HG03571 (cell line): ENCODE measurements around the gene VWA1.
"Not testable (repeated sequence)": the region's sequence is repeated elsewhere in the genome, so short reads cannot be mapped to it uniquely, and the experiment has no call there.

ENCODE experiments used
- ATAC-seq: cut with Tn5 transposase; IDR thresholded peaks from one replicate; pipeline ENCODE4 v1.9.1; 2021; ENCODE audit not compliant: unreplicated experiment

The VWA1 gene

DNA sequence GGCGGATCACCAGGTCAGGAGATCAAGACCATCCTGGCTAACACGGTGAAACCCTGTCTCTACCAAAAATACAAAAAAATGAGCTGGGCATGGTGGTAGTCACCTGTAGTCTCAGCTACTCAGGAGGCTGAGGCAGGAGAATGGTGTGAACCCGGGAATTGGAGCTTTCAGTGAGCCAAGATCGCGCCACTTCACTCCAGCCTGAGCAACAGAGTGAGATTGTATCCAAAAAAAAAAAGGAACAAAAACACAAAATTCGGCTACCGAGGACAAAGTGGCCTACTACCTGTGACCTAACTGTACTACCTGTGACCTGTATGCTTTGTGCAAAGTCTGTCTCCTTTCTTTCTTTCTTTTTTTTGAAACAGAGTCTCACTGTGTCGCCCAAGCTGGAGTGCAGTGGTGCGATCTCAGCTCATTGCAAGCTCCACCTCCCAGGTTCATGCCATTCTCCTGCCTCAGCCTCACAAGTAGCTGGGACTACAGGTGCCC is 32.5 kb upstream of the VWA1 start:
- not testable (repeated sequence) for ATAC-seq

DNA sequence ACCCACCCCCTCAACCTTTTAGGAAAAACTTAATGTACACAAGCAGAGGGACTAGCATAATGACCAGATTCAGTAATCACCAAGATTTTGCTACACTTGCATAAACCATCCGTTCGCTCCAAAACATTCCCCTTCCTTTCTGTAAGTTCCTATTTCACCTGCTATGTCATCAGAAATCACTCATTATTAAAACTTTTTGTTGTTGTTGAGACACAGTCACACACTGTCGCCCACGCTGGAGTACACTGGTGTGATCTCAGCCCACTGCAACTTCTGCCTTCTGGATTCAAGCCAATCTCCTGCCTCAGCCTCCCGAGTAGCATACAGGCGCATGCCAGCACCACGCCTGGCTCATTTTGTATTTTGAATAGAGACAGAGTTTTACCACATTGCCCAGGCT is 31.8 kb upstream of the VWA1 start:
- no peak for ATAC-seq

DNA sequence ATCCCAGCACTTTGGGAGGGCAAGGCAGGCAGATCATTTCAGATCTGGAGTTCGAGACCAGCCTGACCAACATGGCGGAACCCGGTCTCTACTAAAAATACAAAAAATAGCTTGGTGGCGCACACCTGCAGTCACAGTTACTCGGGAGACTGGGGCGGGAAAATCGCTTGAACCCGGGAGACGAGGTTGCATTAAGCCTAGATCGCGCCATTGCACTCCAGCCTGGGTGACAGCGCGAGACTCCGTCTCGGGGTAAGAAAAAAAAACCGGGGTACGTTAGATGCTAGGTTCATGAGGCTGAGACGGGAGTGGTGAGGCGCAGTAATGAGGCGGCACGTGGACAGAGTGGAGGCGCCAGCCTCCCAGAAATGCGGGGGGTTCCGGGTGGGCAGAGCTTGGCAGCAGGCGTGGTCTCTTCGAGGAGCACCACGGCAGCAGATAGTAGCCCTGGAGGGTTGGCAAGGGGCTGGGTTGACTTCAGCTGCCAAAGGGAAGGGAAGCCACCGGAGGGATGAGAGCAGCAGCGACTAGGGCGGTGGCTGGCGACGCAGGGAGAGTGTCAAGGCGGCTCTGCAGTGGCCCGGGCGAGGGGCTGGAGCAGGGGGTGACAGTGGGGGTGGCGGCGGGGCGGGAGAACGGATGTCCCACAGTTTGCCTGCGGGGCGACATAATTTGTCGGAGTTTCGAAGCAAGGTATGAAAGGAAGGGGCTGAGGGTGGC is 29.2 kb upstream of the VWA1 start:
- no peak for ATAC-seq

DNA sequence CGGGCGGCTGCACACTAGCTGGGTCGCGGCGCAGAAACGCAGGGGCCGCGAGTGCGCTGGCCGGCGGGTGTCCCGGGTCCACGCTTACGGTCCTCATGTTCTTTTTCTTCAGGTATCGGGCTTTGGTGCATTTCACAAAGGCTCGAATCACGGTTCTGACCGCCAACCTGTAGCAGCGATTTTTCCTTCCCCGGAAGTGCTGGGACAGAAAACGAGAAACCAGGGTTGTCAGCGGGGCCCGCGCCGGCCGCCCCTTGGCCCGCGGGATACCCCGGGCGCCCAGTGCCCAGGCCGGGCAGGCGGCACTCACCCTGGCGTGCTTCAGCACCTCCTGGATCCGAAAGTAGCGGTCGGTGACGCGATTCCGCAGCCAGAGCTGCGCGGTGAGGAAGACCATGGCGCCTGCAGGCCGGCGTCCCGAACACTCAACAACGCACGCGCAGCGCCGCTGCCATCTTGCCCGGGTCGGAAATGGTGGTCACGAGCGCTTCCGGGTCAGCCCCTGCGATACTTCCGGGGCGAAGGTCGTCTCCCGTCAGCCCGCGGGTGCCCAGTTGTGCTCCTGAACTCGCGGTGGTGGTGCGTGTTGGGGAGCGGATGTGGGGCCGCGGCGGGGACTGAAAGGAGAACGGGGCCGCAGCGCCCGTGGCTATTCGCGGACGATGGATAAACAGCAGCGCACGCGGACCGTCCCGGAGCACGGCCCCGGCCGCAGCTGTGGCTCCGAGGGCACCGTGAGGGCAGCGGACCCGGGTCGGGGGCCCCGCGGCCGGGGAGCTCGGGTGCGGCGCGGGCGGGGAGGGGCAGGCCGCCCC is 28.5 kb upstream of the VWA1 start, which contains the start of gene MRPL20:
Gene MRPL20 (minus strand): TSS at position 473 of the 815 bp plus-strand sequence. CDS start 76 bp downstream, at position 397.
- ATAC-seq: peak; percentile 78

DNA sequence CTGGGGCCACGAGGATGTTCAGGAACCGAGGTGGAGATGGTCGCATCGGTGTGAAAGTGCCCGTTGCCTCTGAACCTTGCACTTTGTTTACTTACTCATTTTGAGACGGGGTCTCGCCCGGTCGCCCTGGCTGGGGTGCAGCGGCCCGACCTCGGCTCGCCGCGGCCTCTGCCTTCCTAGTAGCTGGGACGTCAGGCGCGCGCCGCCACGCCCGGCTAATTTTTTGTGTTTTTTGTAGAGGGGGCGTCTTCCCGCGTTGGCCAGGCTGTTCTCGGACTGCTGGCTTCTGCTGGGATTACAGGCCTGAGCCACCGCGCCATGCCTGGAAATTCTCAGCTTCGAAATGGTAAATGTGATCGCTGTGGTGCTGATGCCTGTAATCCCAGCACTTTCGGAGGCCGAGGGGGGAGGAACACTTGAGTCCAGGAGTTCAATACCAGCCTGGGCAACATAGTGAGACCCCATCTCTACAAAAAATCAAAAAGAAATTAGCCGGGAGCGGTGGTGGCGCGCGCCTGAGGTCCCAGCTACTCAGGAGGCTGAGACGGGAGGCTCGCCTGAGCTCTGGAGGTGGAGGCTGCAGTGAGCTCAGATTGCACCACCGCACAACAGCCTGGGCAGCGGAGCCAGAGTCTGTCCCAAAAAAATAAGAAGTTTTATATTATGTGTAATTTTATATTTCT is 27.7 kb upstream of the VWA1 start:
- peak; percentile 22 for ATAC-seq

DNA sequence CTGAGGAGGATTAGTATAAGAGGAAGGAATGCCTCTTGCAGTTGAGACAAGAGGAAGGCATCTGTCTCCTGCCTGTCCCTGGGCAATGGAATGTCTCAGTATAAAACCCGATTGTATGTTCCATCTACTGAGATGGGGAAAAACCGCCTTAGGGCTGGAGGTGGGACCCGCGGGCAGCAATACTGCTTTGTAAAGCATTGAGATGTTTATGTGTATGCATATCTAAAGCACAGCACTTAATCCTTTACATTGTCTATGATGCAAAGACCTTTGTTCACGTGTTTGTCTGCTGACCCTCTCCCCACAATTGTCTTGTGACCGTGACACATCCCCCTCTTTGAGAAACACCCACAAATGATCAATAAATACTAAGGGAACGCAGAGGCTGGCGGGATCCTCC is 25.3 kb upstream of the VWA1 start:
- ATAC-seq: not testable (repeated sequence)

DNA sequence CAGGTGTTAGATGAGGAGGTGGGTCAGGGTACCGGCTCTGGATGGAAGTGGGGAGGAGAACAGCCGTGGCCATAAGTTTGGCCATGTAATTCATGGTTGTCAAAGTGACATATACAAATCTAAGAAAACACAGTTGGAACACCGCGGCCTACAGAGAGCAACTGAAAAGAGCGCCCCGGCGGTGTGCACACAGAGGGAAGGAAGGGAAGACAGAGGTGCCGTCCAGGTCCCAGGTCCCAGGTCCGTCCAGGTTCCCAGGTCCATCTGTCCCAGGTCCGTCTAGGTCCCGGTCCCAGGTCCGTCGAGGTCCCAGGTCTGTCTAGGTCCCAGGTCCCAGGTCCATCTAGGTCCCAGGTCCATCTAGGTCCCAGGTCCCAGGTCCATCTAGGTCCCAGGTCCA is 23.9 kb upstream of the VWA1 start:
- ATAC-seq: no peak

DNA sequence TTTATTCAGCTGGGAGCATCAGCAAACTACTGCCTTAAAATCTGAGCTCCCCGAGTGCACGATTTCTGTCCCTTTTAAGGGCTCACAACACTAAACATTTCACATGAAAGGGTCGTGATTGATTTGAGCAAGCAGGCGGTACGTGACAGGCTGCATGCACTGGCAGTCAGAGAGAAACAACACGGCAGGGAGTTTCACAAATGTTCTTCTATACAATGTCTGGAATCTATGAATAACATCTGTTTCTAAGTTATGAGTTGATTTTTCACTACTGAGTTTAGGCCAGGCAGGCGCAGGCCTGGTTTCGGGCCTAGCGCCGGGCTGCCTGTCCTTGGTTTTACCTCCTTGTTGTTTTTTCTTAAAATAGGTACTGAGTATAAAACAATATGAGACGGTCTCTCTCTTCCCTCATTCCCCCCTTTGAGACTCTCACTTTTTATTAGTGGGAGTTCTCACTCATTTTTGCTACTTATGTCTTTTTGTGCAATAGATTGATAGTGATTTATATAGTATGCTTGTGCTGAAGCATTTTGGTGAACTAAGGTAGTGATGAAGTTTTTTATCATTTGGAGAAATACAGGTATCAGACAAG is 23.1 kb upstream of the VWA1 start:
- ATAC-seq: not testable (repeated sequence)

DNA sequence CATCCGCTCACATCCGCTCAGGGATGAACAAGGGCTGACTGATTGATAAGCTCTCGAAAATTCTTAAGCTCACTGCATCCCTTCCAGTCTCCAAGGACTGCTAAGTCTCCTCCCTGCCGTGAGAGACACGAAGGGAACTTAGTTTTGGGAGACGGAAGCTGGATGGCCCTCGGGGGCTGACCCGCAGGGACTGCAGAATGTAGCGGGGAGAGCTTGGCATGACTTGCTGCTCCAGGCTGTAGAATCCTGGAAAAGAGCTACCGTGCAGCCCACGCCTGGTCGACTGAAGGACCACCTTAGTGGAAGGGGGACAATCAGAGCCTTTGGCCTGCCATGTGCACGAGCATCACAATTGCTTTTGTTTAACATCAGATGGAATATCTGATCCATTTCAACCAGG is 19.7 kb upstream of the VWA1 start:
- no peak for ATAC-seq

DNA sequence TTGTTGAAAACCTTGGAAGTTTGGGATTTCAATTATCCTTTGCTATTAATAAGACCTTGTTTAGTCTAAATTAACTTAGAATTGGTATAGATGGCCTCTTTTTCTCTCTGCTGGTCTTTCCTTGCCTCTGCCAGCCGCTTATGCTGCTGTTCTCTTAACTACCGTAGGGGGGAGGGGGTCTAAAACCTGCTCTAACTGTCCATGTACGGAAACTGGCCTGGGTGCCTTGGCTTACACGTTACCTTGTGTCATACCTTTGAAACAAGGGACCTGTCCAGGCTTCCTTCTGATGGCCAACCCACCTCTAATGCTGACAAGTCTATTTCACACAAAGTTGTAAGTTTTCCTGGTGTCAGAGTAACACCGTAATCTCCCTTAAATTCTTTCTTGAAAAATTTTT is 18.1 kb upstream of the VWA1 start:
- not testable (repeated sequence) for ATAC-seq

DNA sequence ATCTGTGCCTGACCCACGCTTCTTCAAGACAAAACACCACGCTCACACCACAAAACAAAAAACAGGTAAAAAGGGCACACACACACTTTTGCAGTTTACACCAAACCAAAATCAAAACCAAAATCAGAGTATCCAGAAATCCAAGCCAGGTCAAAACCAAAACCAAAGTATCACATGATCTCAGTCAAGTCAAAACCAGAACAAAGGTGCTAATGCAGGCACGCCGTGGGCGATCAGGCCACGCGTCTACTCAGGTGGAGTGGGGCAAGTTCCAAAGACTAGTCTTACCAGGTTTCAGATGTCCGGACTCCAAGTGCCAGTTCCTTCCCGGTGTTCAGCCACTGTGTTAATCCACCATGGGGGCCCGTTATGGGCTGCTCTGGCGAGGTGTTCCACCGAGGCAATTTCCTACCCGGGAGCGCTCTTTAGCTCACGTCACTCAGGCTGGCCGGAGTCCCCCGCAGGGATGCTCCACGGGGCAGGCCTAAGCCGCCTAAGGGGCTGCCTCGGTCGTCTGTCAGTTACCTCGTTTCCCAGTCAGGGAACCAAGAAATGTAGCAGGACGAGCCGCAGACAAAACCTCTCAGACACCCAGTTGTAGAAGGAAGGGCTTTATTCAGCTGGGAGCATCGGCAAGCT is 17.5 kb upstream of the VWA1 start:
- not testable (repeated sequence) for ATAC-seq

DNA sequence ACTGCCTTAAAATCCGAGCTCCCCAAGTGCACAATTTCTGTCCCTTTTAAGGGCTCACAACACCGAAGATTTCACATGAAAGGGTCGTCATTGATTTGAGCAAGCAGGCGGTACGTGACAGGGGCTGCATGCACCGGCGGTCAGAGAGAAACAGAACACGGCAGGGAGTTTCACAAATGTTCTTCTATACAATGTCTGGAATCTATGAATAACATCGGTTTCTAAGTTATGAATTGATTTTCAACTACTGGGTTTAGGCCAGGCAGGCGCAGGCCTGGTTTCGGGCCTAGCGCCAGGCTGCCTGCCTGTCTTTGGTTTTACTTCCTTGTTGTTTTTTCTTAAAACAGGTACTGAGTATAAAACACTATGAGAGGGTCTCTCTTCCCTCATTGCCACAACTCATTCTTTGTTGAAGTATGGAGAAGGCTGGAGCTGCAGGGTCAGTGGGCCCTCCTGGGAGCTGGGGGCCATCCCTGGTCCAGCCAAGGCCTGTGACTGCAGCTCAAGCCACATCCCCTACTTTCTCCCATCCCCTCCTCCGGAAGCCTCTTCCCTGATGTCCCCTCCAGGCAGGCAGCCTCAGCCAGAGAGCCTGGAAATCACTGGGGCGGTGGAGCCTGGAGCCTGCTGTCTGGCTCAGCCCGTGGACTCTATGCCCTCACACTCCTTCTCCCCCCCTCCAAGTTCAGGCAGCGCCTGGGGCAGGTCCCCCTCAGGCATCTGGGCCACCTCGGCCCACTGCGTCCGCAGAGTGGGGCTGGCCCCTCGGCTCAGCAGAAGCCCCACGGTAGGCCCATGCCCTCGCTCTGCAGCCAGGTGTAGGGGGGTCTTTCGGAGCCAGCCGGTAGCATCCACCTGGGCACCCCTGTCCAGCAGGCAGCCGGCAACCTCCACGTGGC is 16.8 kb upstream of the VWA1 start:
- no peak for ATAC-seq

DNA sequence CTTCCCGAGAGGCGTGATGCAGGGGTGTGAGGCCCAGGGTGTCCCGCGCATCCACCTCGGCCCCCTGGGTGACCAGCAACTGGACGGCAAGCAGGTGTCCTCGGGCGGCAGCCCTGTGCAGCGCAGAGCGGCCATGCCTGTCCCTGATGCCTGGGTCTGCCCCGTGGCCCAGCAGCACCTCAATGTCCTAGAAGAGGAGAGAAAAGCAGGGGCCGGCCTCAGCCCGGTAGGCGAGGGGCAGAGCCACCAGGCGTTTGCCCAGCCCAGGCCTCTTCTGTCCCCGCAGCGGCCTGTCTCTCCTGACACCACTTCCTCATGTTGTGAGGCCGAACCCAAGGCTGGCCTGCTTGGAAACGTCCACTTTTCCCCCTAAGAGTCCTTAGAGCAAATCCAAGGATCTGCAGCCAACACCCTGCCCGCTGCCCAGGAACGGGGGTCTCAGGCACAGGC is 16.1 kb upstream of the VWA1 start:
- no peak for ATAC-seq

DNA sequence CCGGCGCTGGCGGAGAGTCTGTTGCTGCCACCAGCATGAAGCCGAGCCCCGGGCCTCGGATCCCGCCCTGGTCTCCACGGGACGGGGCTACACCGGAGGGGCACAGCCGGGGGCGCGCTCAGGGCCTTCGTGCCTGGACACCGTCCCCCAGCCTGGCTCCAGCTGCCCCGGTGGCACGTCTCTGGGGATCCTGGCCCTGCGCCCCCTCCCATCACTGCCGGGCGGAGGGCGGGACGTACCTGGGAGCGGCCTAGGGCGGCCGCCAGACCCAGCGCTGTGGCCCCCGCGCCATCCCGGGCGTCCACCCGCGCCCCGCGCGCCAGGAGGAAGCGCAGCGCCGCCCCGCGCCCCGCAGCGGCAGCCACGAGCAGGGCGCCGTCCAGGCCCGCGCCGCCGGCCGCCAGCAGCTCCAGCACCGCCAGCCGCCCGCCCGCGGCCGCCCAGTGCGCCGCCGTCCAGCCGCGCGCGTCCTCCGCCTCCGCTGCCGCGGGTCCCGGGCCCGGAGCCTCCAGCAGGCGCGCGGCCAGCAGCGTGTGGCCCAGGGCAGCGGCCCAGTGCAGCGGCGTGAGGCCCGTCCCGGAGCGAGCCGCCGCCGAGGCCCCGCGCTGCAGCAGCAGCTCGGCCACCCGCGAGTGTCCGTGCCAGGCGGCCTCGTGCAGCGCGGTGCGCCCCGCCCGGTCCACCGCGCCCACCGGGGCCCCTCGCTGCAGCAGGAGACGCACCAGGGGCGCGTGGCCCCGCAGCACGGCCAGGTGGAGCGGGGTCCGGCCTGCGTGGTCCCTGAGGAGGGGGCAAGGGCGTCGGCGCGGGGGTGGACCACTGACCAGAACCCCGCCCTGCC is 15.5 kb upstream of the VWA1 start:
- ATAC-seq: no peak

DNA sequence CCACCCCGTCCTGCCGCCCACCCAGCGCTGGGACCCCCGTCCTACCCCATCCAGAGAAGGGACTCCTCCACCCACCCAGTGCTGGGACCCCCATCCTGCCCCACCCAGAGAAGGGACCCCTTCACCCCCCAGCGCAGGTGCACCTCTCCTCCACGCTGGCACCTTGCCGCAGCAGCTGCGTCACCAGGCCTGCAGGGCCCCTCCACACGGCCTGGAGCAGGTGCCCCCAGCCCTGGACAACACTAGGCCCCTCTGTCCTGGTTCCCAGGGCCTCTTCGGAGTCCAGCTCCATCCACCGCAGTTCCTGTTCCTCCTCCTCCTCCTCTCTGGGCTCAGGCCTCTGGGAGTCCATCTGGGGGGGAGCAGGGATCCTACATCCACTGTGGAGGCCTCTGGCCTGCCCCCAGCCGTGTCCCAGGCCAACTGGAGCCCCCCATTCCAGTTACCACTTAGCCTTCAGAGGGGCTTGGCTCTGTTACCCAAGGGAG is 14.8 kb upstream of the VWA1 start:
- ATAC-seq: no peak

DNA sequence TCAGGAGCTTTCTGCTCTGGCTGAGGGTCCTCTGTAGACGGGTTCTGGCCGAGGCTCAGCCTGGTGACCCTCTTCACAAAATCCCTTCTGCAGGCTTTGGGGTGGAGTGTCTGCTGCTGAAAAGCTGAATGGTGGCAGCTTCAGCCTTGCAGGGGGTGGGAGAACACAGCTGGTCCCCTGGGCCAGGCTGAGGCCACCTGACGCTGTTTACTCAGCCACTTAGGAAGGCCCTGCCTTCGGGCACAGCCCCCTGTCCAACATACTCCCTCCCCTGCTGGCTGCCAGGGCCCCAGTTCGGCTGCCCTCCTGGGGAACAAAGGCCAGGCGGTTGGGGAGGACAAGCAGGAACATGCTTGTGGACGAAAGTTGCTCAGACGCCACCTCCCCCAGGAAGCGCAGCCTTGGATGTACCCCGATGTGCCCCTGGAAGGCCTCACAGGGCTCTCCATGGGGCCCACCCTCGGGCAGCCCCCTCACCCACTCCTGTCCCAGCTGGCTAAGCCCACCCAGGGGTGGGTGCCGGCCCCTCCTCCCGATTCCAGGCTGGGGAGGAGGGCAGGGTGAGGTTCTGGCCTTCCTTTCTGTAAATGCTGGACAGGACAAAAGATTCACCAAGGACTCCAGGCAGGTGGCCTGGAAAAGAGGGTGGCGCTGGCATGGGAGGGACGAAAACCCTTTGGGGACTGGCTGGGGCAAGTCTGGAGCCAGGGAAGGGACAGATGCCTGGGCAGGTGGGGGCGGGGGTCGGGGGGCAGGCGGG is 14.2 kb upstream of the VWA1 start, which contains the start of gene ANKRD65:
Gene ANKRD65 (minus strand): TSS at position 130 of the 760 bp plus-strand sequence. CDS start 271 bp downstream, outside the sequence.
- no peak for ATAC-seq

DNA sequence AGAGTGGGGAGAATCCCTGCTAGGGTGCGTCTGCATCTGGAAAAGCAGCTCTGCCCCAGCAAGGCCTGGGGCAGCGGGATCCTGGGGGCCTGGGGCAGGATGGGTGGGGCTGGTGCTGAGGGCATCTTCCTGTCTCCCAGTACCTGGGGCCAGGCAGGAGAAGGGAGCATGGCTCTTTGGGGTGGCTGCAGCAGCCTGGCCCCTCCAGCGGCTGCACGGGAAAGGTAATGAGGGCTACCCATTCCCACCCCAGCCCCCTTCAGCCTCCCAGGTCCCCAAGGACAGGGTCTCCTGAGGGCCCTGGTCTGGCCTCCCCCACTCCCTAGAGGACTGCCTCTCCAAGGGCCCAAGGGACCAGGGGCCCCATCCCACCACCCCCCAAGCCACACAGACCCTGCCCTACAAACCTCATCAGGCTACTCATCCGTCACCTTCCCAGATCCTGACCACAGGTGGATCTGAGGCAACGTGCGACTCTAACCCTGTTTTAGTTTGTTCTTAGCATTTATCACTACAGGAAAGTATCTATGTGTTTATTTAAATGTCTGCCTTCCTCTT is 13.5 kb upstream of the VWA1 start:
- no peak for ATAC-seq
